Fibroblast of upper back skin (primary cell): Measurements from ENCODE around the gene IPO11.
"Not testable (repeated sequence)": the region's sequence is repeated elsewhere in the genome, so short reads cannot be mapped to it uniquely, and the experiment has no call there.

Source experiments
- DNase-seq: peaks from one replicate; pipeline ENCODE4 v3.0.0-alpha.2; 2013

The IPO11 gene

DNA sequence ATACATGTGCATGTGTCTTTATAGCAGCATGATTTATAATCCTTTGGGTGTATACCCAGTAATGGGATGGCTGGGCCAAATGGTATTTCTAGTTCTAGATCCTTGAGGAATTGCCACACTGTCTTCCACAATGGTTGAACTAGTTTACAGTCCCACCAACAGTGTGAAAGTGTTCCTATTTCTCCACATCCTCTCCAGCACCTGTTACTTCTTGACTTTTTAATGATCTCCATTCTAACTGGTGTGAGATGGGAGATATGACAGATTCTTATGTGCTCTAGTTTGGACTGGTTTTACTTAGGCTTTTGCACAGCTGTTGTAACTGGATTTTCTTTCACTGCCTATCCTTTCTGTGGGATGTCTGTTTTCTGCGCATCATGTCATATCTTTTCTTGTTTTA, 108.2 kb downstream of the IPO11 start:
- not testable (repeated sequence) for DNase-seq

DNA sequence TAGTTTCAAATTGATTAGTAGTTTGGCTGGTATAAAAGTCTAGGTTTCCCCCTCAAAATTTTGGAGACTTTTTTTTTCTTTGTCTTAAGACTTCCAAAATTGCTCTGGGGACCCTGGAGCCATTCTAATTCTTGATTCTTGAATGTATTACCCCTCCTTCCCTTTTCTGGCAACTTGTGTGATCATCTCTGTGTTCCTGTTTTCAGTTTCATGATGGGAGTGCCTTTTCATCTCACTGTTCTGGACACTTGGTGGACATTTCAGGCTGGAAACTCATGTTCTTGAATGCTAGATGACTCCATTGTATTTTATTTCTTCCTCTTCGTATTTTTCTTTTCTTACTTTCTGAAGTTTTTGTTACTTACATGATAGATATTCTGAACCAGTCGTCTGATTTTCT, 108.8 kb downstream of the IPO11 start:
- DNase-seq: no peak

DNA sequence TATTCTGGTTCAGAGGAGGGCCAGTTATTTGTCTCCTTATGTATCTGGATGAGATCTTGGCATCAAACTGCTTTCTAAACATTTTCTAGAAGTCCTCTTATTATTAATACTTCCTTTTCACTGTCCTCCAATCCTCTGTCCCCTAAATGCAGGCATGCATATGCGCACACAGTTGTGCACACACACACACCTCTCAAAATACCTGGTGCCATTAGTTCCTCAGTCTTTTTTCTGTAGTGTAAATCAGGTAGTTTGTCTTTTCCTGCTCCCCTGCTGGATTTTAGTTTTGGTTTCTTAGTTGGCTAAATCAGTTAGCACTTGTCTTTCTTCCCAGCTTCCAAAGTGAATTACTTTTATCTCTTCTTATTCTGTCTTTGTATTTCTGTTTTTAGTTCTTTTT, 110.2 kb downstream of the IPO11 start:
- no peak for DNase-seq

DNA sequence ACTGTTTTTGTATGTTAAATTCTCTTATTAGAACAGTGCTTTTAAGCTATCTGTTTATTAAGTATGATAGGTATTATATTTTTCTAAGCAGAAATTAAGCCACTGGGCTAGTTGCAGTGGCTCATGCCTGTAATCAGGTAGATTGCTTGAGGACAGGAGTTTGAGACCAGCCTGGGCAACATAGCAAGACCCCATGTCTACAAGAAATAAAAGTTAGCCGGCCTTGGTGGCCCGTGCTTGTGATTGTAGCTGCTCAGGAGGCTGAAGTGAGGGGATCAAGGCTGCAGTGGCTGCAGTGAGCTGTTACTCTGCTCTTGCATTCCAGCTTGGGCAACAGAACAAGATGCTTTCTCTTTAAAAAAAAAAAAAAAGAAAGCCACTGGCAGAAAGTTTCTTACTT, 121.0 kb downstream of the IPO11 start:
- no peak for DNase-seq

DNA sequence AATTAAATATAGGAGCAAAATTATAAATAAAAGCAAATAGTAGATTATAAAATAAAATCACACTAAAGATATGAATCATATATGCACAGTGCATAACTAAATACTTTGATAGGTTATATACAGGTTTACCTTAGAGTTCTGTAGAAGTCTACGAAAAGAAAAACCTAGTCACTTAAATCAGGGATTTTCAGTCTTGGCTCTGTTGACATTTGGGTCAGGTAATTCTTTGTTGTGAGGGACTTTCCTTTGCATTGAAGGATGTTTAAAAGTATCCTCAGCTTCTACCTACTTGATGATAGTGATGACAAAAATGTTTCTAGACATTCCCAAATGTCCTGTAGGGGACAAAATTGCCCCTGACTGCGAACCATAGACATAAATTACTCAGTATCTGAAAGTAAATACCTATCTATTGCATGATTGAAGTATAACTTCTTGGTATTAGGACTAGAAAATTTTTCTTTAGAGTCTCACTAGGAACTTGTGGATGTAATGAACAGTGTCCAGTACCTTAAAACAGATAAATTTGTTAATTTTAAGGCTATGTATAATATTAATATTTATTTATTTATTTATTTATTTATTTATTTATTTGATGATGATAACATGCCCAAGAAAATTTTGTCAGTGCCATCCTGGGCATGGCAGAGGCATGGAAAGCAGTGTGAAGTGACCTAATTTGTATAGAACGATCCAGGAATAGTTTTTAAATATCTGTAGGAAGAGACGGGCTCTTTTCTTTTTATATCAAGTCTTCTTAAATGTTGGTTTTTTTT, 122.1 kb downstream of the IPO11 start:
- DNase-seq: no peak

DNA sequence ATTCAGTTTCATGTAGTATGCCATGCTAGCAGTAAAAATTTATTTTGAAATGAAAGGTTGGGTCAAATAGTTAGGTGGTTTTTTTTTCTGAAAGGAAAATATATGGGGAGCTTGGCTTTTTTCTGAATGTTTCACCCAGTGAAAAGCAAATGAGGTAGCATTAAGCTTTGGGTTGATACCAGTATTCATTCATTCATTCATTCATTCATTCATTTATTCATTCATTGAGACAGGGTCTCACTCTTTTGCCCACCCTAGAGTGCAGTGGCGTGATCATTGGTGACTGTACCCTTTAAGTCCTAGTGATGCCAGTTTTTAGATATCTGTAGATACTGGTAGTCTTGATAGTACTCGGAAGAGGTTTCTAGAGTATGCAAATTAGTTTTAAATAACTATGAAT, 123.7 kb downstream of the IPO11 start:
- DNase-seq: no peak

DNA sequence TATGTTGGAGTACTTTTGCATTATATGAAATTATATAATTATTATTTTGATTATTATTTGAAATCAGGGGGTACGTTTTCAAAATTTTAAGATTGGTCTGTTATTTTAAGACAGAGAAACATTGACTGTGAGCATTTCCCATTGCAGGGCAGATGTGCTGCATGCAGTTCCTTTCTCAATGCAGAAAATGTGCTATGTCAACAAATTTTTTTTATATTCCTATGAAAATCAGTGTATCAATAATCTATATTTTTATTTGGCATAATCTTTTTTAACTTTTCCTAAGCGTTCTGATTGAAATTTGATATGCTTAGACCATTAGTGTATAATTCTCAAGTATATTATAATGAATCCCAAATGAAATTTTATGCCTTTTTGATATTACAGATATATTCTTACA, 124.2 kb downstream of the IPO11 start:
- no peak for DNase-seq

DNA sequence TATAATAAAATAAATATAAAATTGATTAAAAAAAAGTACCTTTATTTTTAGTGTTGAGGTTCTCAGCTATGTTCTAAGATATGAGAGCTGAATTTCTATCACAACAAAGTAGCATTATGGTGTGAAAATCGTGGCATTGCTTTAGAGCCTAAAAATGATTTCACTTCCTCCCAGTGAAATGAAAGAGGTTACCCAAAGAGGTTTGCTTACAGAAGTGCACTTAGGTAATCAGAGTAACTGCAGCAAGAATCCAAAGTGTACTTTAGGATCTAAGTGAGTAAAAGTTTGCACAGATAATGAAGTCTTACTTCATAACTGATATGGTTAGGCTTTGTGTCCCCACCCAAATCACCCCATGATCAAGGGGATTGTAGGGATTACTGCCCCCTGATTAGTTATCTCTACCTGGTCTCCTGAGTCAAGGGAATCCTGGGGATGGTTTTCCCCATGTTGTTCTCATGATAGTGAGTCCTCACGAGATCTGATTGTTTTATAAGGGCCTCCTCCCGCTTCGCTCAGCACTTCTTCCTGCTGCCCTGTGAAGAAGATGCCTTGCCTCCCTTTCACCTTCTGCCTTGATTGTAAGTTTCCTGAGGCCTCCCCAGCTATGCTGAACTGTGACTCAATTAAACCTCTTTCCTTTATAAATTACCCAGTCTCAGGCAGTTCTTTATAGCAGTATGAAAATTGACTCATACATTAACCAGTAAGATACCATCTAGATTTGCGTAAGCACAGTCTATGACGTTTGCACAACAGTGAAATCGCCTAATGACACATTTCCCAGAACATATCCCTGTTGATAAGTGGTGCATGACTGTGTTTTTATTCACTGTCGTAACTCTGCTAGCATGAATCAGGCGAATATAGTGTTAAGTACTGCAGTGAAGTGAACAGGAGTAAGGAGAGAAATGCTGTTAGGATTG, 125.7 kb downstream of the IPO11 start:
- peak; percentile 53 for DNase-seq

DNA sequence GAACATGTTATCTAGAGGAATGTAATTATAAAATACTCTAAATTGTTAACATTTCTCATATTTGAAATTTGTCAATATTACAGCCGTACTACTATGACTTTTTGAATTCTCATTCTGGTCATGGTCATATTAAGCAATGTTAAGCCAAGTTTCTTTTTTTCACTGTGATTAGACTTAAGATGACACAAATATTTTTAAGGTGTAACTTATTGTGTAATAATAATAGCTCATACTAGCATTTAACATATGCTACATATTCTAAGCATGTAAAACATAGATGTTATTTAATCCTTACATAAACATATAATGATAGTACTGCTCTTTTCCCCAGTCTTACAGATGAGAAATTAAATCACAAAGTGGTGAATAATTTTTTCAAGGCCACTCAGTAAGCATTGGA, 130.2 kb downstream of the IPO11 start:
- no peak for DNase-seq

DNA sequence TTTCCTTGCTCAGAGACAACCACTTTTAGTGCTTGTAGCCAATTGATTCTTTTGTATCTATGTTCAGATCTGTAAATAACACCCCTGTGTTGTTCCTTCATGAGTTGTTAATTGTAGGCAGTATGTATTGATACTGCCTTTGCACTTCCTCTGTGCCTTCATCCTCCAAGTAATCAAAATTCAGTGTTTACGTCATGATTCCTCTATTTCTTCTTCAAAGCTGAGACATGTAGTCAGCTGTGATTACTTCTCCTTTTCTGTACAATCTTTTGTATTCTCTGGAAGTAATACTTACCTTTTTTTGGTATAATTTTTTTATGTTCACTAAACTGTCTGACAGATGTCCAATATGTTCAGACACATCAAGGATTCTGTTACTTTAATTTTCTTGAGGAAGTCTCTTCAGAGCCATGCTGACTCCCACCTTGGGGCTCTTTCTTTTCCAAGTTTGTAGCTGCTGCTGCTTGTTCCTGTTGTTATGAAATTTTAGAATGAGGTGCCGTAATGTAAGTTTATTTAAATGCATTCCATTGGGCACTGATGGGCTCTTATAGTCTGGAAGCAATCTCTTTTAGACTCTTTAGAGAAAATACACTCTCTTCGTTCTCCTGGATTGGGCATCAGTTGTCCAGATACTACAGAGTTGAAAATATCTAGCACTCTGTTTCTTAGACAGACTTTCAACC, 135.5 kb downstream of the IPO11 start:
- DNase-seq: no peak

DNA sequence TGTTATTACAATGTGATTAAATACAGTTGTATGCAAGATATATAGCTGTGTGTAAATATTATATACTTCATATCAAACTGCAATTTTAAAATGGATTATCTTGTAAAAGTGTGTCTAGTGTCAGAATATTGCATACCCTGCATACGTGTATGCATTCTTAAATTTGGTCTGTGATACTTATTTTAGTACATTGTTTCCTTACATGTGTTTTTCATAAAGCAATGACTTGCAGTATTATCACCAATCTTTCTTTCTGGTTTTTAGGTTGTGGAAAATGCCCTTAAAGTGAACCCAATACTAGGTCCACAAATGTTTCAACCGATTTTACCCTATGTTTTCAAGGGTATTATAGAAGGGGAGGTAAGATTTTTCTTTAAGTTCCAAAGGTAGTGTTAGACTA, 137.5 kb downstream of the IPO11 start:
- DNase-seq: no peak

DNA sequence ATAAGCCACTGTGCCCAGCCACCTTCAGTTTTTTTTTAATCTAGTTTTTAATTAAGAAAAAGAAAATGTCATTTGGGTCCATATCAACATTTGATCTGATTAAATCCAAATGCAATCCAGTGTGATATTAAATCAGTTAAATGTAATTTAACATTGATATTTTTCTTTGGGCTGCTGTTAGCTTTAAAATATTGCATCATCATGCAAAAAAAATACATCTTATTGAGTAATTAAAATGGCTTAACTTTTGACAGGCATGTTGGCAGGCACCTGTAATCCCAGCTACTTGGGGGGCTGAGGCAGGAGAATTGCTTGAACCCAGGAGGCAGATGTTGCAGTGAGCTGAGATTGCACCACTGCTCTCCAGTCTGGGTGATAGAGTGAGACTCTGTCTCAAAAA, 143.4 kb downstream of the IPO11 start:
- DNase-seq: no peak

DNA sequence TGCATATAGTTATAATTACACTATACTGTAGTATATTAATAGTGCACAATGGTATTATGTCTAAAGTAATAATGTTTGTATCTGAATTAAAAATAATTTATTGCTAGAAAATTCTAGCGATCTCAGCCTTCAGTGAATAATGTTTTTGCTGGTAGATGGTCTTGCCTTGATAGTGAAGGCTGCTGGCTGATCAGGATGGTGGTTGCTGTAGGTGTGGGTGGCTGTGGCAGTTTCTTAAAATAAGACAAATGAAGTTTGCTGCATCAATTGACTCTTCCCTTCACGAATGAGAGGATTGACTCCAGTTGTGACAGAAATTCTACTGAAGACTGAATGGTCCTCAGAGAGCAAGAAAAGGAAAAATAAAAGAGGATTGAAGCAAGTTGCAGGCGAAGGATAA, 146.4 kb downstream of the IPO11 start:
- no peak for DNase-seq

DNA sequence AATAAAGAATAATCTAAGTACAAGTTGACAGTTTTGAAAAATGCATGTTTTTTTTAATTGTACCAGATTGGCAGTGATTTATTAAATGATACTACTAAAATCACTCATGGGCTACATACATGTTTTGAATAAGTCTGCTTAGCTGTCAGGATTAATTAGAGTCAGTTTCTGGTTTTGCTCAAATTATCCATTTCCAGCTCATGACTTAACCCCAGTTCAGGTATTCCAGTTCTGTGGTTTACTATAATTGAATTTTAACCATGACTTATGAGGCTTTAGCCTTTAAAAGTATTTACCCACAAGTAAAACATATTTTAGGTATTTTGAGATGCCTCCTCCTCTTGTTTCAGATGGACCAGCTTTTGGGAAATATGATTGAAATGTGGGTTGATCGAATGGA, 148.2 kb downstream of the IPO11 start:
- DNase-seq: peak; percentile 4

DNA sequence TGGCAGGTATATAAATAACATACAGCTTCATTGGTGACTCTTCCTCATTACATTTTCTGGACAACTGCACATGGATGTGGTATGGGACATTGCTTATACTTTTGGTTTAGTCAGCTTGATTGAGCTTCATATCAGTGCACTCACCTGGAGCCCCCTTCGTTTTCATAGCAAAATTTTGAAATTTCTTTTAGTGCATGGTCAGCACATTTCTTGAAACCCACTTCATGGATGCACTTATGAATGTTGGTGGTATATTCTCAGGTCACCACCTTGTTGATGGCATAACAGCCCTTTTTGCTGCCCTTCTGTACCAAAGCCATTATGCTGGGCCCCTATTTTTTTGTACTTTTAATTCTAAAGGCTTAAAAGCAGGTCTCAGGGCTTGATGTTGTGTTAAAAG, 149.3 kb downstream of the IPO11 start:
- no peak for DNase-seq

DNA sequence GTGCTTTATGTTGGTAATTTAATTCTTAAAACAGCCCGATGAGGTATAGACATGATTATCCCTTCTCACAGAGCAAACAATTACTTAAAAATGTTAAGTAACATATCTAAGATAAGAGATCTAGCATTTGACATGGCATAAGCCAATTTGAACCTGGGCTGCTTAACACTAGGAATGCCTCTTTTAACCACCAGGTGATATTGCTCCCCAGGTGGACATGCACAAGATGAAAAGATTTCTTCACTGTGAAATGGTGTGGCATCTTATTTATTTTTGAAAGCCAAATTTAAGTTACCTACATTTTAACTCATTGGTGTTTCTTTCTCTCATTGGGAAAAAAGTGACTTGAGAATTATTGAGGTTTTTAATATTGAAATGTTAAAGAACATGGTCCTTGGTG, 150.3 kb downstream of the IPO11 start:
- no peak for DNase-seq

DNA sequence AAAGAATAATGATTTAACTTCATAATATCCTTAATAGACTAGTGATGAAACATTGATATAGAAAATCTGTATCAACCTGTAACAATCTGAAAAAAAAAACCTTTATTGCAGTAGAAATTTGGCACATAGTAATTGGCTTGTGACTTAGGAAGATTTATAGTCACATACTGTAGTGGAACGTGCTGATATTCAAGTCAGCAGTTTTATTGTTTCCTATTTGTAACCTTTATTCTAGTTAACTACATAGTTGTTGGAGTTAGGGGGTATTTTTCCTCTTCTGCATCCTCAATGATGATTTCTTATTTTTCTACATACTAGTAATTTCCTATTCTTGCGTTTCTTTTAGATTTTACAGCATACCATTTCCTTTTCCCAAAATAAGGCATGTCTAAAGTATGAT, 151.5 kb downstream of the IPO11 start:
- DNase-seq: no peak

DNA sequence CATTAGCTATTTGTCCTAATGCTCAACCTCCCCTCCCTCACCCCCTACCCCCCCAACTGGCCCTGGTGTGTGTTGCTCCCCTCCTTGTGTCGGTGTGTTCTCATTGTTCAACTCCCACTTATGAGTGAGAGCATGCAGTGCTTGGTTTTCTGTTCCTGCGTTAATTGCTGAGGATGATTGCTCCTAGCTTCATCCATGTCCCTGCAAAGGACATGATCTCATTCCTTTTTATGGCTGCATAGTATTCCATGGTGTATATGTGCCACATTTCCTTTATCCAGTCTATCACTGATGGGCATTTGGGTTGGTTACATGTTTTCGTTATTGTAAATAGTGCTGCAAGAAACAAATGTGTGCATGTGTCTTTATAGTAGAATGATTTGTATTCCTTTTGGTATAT, 153.2 kb downstream of the IPO11 start:
- DNase-seq: not testable (repeated sequence)

DNA sequence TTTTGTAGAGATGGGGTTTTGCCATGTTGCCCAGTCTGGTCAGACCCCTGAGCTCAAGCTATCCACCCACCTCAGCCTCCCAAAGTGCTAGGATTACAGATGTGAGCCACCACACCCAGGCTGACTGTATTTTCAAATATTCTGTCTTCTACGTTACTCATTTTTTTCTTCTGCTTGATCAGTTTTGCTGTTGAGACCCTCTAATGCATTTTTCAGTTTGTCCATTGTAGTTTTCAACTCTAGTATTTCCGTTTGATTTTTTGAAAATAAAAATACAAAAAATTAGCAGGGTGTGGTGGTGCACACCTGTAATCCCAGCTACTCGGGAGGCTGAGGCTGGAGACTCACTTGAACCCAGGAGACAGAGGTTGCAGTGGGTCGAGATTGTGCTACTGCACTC, 155.6 kb downstream of the IPO11 start:
- no peak for DNase-seq

DNA sequence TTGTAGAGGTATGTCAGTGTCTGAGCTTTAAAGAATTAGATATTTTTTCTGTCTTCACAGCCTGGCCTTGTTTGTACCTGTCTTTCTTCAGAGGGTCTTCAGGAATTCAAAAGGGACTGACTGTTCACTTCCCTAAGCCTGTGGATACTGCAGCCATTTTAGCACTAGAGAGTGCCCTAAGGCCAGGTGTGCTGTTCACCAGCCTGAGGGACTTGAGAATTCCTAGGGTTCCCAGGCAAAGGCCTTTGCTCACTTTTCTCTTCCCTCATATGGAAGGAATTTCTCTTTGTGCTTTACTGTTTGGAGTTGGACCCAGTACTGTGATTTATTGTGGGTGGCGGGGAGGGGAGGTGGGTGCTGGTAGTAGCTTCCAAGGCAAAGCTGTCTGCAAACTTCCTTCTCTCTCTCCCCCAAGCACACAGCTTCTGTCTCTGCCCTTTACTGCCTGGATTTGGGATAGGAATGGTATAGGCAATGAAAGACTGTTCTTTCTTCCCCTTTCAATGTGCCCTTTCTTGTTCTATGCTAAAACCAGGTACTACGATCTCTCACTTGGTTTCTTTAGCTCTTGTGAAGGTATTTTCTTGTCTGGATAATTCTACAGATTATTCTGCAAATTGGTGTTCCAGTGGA, 156.4 kb downstream of the IPO11 start:
- DNase-seq: no peak

DNA sequence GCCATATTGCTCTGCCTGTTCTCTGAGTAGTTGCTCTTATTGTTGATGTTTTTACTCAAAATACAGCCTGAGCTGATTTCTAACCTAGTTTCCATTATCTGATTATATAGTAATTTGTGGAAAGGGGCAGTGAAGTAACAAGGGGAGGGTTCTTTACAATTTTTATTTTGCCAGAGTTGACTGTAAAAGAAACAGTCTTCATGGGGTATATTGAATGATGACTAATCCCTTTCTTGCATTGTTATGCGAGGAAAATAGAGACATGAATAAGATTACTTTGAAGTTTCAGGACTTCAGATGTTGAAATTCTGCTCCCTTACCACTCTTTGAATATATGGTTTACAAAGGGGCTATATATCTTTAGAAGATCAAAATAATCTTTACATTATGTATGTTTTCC, 156.9 kb downstream of the IPO11 start:
- DNase-seq: peak; percentile 4

DNA sequence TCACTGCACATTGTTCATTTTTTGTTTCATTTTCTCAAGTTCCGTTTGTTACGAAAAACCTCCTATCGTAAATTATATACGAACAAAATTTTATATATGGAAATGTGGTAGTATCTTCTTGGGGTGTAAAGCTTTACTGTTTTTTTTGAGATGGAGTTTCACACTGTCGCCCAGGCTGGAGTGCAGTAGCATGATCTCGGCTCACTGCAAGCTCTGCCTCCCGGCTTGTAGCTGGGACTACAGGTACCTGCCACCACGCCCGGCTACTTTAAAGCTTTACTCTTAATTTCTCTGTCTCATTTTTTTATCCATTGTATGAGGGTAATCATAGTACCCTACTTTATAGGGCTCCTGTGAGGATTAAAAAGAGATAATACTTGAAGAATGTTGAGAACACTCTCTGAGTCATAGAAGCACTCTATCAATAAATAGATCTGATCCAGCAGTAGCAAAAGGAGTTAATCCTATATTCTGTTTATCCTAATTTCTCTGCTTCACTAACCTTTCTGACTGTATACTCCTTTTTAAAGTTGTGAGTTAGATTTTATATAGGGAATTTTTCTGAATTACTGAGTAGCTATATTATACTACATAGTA, 160.5 kb downstream of the IPO11 start:
- DNase-seq: no peak

DNA sequence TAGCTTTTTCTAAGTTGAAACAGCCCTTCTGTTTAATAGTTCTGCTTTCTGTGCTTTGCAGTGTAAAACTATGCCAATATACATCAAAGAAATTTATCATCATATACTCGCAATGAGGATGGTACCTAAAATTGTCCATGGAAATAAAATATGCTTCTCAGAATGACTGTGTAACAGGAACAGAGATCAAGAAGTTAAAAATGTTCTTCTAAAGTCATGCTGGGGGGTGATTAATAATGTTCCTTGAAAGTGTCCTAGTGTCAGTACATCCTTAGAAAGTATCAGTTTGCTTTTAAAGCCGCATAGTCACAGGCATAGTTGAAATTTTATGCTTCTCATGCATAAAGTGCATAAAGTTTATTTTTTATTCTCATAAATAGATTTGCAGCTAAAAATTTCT, 162.0 kb downstream of the IPO11 start:
- DNase-seq: no peak
